HG02678 (cell line): ENCODE measurements around the gene C22orf15.

ENCODE experiments used
- ATAC-seq: cut with Tn5 transposase; IDR thresholded peaks from one replicate; pipeline ENCODE4 v1.9.1; 2021; ENCODE audit warnings: mild to moderate bottlenecking, moderate library complexity; ENCODE audit not compliant: unreplicated experiment

The C22orf15 gene

GRCh38 chr22:23772649-23773473 lies 10.1 kb downstream of the C22orf15 start, which contains the start of gene MMP11:
Gene MMP11, plus strand, starts transcription at chr22:23772849. Its CDS starts 22 bp downstream, at chr22:23772871.
- ATAC-seq = no peak

- ATAC-seq = no peak
These were observed 10.8 kb downstream of the C22orf15 start for GRCh38 chr22:23773483-23774113.

GRCh38 chr22:23774114-23774921 lies 11.5 kb downstream of the C22orf15 start:
- no peak for ATAC-seq

GRCh38 chr22:23774922-23775436 lies 12.2 kb downstream of the C22orf15 start:
- ATAC-seq = no peak

- ATAC-seq = no peak
These were observed 13.1 kb downstream of the C22orf15 start for GRCh38 chr22:23775779-23776375.

- ATAC-seq = no peak
These were observed 15.2 kb downstream of the C22orf15 start for GRCh38 chr22:23777776-23778576.

GRCh38 chr22:23778577-23778900 lies 15.7 kb downstream of the C22orf15 start:
- no peak for ATAC-seq

- no peak for ATAC-seq
These were observed 16.3 kb downstream of the C22orf15 start for GRCh38 chr22:23779083-23779482.

GRCh38 chr22:23779731-23780130 lies 16.9 kb downstream of the C22orf15 start:
- ATAC-seq = no peak

- no peak for ATAC-seq
These were observed 17.5 kb downstream of the C22orf15 start for GRCh38 chr22:23780146-23780748.

- ATAC-seq = no peak
These were observed 18.3 kb downstream of the C22orf15 start for GRCh38 chr22:23781065-23781464.

- ATAC-seq = no peak
These were observed 18.9 kb downstream of the C22orf15 start for GRCh38 chr22:23781511-23782183.

GRCh38 chr22:23782252-23782651 lies 19.5 kb downstream of the C22orf15 start:
- ATAC-seq = no peak

- ATAC-seq = no peak
These were observed 19.9 kb downstream of the C22orf15 start for GRCh38 chr22:23782703-23783102.

- ATAC-seq = no peak
These were observed 20.7 kb downstream of the C22orf15 start for GRCh38 chr22:23783265-23784150.

GRCh38 chr22:23784215-23784732 lies 21.5 kb downstream of the C22orf15 start:
- no peak for ATAC-seq

GRCh38 chr22:23786261-23786710 lies 23.5 kb downstream of the C22orf15 start:
- no peak for ATAC-seq
